Nephron (organoid): ENCODE data around the gene DOCK2.

Experiments used
- H3K27ac Mint-ChIP-seq, 3 experiments: 2 replicates each; pipeline ENCODE4 v1.8.0; 2020; ENCODE audit warnings: mixed read lengths in 3 of 3, mild to moderate bottlenecking in 2 of 3, moderate library complexity in 1 of 3
- H3K27me3 Mint-ChIP-seq: 2 replicates; pipeline ENCODE4 v1.8.0; 2021; ENCODE audit warnings: low read depth, mild to moderate bottlenecking, moderate library complexity, mixed read lengths
- H3K36me3 Mint-ChIP-seq: 2 replicates; pipeline ENCODE4 v1.8.0; 2020; ENCODE audit warnings: low read depth, mixed read lengths
- H3K4me1 Mint-ChIP-seq: 2 replicates; pipeline ENCODE4 v1.8.0; 2020; ENCODE audit warnings: mixed read lengths
- H3K4me3 Mint-ChIP-seq, 3 experiments: 2 replicates each; pipeline ENCODE4 v1.8.0; 2020; ENCODE audit warnings: mild to moderate bottlenecking in 3 of 3, mixed read lengths in 3 of 3, moderate library complexity in 2 of 3
- H3K9me3 Mint-ChIP-seq: 2 replicates; pipeline ENCODE4 v1.8.0; 2020; ENCODE audit warnings: mixed read lengths
- TF ChIP-seq, protein P1 (sequence below), 3 experiments: fragments of 200-600 bp; sonication (generic); IDR thresholded peaks; one replicate each; pipeline ENCODE4 v1.5.0; 2021; ENCODE audit warnings: antibody characterized with exemption in 3 of 3; ENCODE audit not compliant: unreplicated experiment in 3 of 3

DOCK2 gene

DNA sequence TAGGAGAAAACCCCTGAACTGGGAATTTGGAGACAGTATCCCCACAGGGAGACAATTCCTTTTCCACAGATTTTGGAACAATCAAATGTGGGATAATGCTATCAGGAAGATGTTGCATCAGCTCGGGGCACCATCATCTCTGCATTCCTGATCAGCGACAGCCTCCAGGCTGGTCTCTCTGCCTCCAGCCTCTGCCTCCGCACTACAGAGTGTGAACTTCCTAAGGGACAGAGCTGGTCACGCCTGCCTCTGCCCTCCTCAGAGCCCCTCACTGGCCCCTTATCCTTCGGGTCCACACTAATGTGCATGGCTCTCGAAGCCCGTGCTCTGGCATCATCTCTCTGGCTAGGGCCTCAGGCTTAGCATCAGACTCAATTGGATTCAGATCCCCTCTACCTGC is 477.2 kb downstream of the DOCK2 start:
- Mint-ChIP-seq H3K36me3 (no peaks in the 10 kb centered on the region), H3K9me3 (no peaks in the 10 kb centered on the region), H3K27me3 (peaks cover 16% of the 10 kb centered on the region), H3K4me3 (no peak overlapping the region), H3K27ac (no peak overlapping the region), H3K4me1 (no peaks in the 10 kb centered on the region)
- TF ChIP-seq, protein P1, sequence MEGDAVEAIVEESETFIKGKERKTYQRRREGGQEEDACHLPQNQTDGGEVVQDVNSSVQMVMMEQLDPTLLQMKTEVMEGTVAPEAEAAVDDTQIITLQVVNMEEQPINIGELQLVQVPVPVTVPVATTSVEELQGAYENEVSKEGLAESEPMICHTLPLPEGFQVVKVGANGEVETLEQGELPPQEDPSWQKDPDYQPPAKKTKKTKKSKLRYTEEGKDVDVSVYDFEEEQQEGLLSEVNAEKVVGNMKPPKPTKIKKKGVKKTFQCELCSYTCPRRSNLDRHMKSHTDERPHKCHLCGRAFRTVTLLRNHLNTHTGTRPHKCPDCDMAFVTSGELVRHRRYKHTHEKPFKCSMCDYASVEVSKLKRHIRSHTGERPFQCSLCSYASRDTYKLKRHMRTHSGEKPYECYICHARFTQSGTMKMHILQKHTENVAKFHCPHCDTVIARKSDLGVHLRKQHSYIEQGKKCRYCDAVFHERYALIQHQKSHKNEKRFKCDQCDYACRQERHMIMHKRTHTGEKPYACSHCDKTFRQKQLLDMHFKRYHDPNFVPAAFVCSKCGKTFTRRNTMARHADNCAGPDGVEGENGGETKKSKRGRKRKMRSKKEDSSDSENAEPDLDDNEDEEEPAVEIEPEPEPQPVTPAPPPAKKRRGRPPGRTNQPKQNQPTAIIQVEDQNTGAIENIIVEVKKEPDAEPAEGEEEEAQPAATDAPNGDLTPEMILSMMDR (IDR thresholded peaks at IDR 0.05; ENCODE audit: unreplicated experiment in 3 of 3), result no peak

DNA sequence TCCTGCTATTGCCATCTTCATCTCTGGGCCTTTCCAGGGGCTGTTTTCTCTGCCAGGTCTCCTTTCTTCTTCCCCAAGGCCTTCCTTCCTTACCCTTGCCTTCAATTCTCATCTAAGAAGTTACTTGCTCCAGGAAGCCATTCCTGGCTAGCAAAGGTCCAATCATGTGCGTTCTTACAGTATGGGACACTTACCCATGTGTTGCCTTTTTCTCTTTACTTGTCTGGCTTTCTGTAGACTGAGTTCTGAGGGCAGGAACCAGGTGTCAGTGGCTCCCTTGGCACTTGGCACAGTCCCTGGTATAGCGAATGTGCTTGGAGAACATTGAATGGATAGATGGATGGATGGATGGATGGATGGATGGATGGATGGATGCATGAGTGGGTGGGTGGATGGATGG is 478.9 kb downstream of the DOCK2 start:
- peaks cover 9% of the 10 kb centered on the region for H3K27me3 Mint-ChIP-seq
- no peaks in the 10 kb centered on the region for H3K9me3 Mint-ChIP-seq
- H3K36me3 Mint-ChIP-seq, result no peaks in the 10 kb centered on the region

DNA sequence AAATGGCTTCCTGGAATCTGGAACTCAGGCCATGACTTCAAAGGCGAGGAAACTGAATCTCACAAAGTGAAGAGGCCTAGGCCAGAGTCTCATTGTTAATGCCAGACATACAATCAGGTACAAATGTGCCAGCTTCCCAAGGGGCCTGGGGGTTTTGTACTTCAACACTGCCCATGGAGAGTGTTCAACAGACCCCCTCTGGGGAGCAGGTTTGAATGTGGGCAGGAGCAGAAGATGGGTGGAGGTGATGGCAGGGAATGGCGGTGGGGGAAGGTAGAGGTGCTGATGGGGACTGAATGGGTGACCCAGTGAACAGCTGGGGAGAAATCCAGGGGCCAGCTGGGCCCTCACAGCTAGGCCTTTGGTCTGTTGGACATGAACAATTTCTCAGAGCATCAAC is 480.7 kb downstream of the DOCK2 start:
- Mint-ChIP-seq H3K4me3 (no peak overlapping the region), H3K27me3 (peaks cover 15% of the 10 kb centered on the region), H3K4me1 (no peaks in the 10 kb centered on the region), H3K9me3 (no peaks in the 10 kb centered on the region), H3K27ac (no peak overlapping the region), H3K36me3 (no peaks in the 10 kb centered on the region)
- TF ChIP-seq, protein P1 (IDR thresholded peaks at IDR 0.05; ENCODE audit: unreplicated experiment in 3 of 3), result no peak

More for the DNA sequence above, 478.9 kb downstream of the DOCK2 start:
- H3K4me3 Mint-ChIP-seq, result no peak overlapping the region
- TF ChIP-seq, protein P1 (IDR thresholded peaks at IDR 0.05; ENCODE audit: unreplicated experiment in 3 of 3), result no peak
- H3K27ac Mint-ChIP-seq, result no peak overlapping the region
- no peaks in the 10 kb centered on the region for H3K4me1 Mint-ChIP-seq

DNA sequence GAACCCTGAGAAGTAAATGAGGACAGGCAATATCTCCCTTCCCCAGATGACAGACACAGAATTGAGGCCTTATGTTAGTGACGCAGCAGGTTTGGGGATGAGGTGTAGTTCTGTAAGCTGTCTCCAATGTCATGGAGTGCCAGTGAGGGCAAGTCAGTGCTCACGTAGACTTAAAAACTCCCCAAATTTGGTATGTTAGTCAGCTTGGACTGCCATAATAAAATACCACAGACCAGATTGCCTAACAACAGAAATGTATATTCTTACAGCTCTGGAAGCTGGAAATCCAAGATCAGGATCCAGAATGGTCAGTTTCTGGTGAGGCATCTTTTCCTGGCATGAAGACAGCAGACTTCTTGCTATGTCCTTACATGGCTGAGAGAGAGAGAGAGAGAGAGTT is 483.5 kb downstream of the DOCK2 start:
- no peak overlapping the region for H3K4me3 Mint-ChIP-seq
- peaks cover 19% of the 10 kb centered on the region for H3K27me3 Mint-ChIP-seq
- H3K36me3 Mint-ChIP-seq, result no peaks in the 10 kb centered on the region
- TF ChIP-seq, protein P1 (IDR thresholded peaks at IDR 0.05; ENCODE audit: unreplicated experiment in 3 of 3), result no peak
- no peaks in the 10 kb centered on the region for H3K4me1 Mint-ChIP-seq
- H3K27ac Mint-ChIP-seq, result no peak overlapping the region
- peaks cover 2% of the 10 kb centered on the region for H3K9me3 Mint-ChIP-seq

DNA sequence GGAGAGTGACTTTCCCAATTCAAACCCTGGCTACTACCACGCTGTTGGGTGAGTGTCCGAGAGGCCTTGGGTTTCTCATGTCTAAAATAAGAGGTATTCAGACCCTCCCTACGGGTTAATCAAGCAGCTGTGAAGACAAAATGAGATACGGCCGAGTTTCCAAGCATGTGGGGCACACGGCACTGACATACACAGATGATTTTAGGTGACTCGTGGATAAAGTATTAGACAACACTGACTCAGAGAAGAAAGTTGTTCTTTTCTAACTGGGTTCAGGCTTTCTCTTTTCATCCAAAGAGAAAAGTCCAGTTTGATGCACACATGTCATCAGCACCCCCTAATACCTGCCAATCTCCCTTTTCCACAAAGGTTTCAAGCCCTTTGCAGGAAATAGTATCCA is 484.2 kb downstream of the DOCK2 start:
- Mint-ChIP-seq H3K27ac (no peak overlapping the region), H3K4me3 (no peak overlapping the region), H3K9me3 (peaks cover 10% of the 10 kb centered on the region), H3K27me3 (peaks cover 19% of the 10 kb centered on the region), H3K4me1 (no peaks in the 10 kb centered on the region), H3K36me3 (no peaks in the 10 kb centered on the region)
- TF ChIP-seq, protein P1 (IDR thresholded peaks at IDR 0.05; ENCODE audit: unreplicated experiment in 3 of 3), result no peak

DNA sequence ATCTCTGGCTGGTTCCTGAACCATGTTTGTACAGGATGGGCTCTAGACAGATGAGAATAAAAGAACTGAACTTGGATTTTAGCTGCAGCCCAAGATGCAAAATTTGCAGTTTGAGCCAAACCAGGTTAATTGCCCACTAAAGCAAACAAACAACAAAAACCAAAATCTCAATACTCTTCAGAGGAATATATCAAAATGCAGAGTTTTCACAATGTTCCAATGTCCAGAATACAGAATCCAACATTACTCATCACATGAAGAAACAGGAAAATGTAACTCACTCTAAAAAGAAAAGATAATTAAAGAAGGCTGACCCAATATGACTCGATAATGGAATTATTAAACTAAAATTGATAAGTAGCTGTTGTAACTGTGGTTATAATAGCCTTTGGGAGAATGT is 489.0 kb downstream of the DOCK2 start:
- H3K36me3 Mint-ChIP-seq, result no peaks in the 10 kb centered on the region
- TF ChIP-seq, protein P1 (IDR thresholded peaks at IDR 0.05; ENCODE audit: unreplicated experiment in 3 of 3), result no peak
- H3K9me3 Mint-ChIP-seq, result peaks cover 26% of the 10 kb centered on the region
- no peak overlapping the region for H3K27ac Mint-ChIP-seq
- H3K4me3 Mint-ChIP-seq, result no peak overlapping the region
- H3K4me1 Mint-ChIP-seq, result no peaks in the 10 kb centered on the region
- H3K27me3 Mint-ChIP-seq, result peaks cover 14% of the 10 kb centered on the region
